ENCODE measurements around the gene AK8.

GRCh38 chr9:132787748-132788159, 90.3 kb downstream of the AK8 start:
- no peak for TF ChIP-seq CTCF (IDR thresholded peaks at IDR 0.05)
- no peak for TF ChIP-seq POLR2A (IDR thresholded peaks at IDR 0.05)
- TF ChIP-seq POLR2AphosphoS5 (IDR thresholded peaks at IDR 0.05) = no peak
- no peak for TF ChIP-seq EP300 (IDR thresholded peaks at IDR 0.05; ENCODE audit: low read depth)

All from transverse colon (tissue), 4 donors.